GM13976 (cell line): ENCODE results near the gene LRRTM2.

Experiments used
- DNase-seq: peaks from one replicate; pipeline ENCODE4 v3.0.0; 2012; ENCODE audit warnings: low spot score
- CTCF ChIP-seq: IDR thresholded peaks from 2 replicates; pipeline ENCODE4 v1.5.1; 2012; ENCODE audit warnings: borderline replicate concordance, mild to moderate bottlenecking; ENCODE audit not compliant: insufficient read depth; ENCODE audit errors: extremely low read depth, missing control alignments, control extremely low read depth
- in situ Hi-C: fragments of 300-500 bp; cut with MboI; formaldehyde crosslinking; loops from one replicate; pipeline ENCODE4 v1.12.0; 2022; ENCODE audit warnings: low sequenced_read_pairs, mixed read lengths, inconsistent platforms; ENCODE audit not compliant: unreplicated experiment

The LRRTM2 gene

GRCh38 chr5:138874241-138874640 lies 894 bp downstream of the LRRTM2 start:
- DNase-seq: no peak
- no peak for TF ChIP-seq CTCF
- in situ Hi-C loops: no loop called here

- no peak for TF ChIP-seq CTCF
- DNase-seq: no peak
- in situ Hi-C loops: no loop called here
Measured at GRCh38 chr5:138873466-138874221, 1.5 kb downstream of the LRRTM2 start.

DNA sequence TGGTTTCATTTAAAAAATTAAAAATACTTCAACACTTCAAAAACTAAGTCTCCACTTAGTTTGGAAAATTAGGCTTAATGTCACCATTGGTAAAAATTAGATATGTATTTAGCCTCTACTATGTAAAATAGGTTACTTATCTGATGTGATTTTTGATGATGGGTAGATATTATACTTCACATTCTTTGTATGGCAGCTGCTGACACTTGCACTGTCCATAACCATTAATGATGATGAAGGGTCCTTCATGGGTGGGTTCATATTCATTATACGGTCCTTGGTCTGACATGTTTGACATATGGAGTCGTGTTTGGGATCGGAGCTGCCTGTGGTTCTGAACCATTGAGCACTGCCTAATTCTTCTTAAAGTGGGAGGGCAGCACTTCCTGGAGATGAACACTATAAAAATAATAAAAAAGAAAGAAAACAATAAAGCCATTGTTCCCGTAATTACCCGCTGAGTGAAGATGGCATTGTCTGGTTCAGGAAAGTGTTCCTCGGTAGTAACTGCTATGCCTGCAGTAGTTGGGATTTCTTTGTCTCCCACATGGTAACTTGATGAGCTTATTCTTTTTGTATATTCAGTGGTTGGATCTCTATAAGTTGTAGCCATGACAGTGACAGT lies 2.2 kb downstream of the LRRTM2 start:
- no peak for DNase-seq
- in situ Hi-C loops: no loop called here
- TF ChIP-seq CTCF: no peak

DNA sequence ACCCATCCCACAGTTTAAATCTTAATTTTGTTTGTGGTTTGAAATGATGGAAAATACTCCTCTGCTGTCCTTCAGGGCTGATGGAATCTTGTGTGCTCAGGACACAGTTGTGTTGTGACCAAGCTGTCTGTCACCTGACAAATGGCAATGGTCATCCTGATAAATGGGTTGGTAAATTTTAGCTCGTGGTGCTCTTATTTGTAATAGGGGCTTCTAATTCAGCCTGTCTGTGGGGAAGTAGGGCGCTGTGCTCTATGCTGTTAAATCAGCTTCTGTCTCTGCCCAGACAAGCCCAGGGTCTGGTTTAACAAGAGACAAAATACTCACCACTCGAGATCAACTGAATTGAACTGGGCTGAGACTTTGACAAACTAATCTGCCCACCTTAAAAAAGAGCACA lies 4.5 kb downstream of the LRRTM2 start:
- DNase-seq: no peak
- TF ChIP-seq CTCF: no peak
- in situ Hi-C loops: no loop called here

DNA sequence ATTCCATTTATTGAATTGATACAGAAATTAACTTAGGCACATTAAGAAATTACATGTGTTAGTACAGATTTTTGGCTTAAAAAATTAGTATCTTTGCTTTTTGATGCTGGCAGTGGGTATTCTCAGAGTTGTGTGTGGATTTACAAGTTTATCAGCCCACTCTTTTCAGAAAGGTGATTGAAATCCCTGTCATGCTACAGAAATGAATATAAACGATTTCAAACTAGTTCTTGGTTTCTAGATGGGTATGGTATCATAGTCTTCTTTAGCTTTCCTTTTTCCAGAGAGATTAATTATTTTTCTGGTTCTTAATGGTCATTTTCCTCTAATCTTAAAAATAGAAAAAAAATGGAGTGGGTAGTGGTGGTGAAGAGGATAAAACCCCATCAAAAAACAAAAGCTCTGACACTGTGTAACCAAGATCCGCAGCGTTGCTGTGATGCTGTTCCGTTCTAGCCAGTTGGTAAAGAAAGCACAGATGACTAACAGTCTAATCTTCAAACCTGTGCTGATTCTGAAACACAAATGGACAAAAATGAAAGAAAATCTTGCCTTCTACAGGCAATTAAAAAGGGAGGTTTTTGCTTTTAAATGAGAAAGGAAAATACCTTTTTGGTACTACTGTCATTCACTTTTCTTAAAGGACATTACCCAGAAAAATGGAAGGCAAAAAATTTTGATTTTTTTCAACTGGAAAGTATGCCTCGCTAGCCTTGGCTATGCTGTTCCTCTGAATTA lies 5.2 kb downstream of the LRRTM2 start:
- no peak for TF ChIP-seq CTCF
- in situ Hi-C loops: no loop called here

GRCh38 chr5:138869038-138869437 lies 6.1 kb downstream of the LRRTM2 start:
- no peak for TF ChIP-seq CTCF
- in situ Hi-C loops: no loop called here
- no peak for DNase-seq

More for the DNA sequence above, 5.2 kb downstream of the LRRTM2 start:
- no peak for DNase-seq
